ENCODE measurements around the gene SLC4A2. TPM values are rescaled to one million over a fixed set of nuclear protein-coding genes. Genes with fewer than 3 reads are reported as not detected.

SLC4A2 gene
- total and polyA plus RNA-seq, 8 donors, result 81.7 to 205 (median 104) TPM

GRCh38 chr7:151070574-151070960 is 11.2 kb downstream of the SLC4A2 start:
- intact Hi-C loops (cut with DNase I), result no loop called here

GRCh38 chr7:151071032-151071866 is 11.9 kb downstream of the SLC4A2 start:
- ATAC-seq (no peak), DNase-seq (peak in 1 of 4 donors; percentile 78)
- Histone ChIP-seq H3K27me3 (no peaks in the 10 kb centered on the region), H3K9me3 (no peaks in the 10 kb centered on the region), H3K36me3 (peaks cover 10 to 100% of the 10 kb centered on the region in 2 donors), H3K4me1 (no peaks in the 10 kb centered on the region), H3K4me3 (no peak overlapping the region), H3K27ac (no peak overlapping the region)
- no peak for TF ChIP-seq CTCF (IDR thresholded peaks at IDR 0.05)
- intact Hi-C loops (cut with DNase I), result no loop called here

More at GRCh38 chr7:151070574-151070960, 11.2 kb downstream of the SLC4A2 start:
- no peak overlapping the region for H3K27ac ChIP-seq
- no peak overlapping the region for H3K4me3 ChIP-seq
- H3K36me3 ChIP-seq, result peaks cover 10 to 100% of the 10 kb centered on the region in 2 donors
- DNase-seq (no peak), ATAC-seq (no peak)
- no peaks in the 10 kb centered on the region for H3K27me3 ChIP-seq
- no peaks in the 10 kb centered on the region for H3K9me3 ChIP-seq
- no peak for TF ChIP-seq CTCF (IDR thresholded peaks at IDR 0.05)
- H3K4me1 ChIP-seq, result no peaks in the 10 kb centered on the region

- ATAC-seq, result no peak
These were observed 14.6 kb downstream of the SLC4A2 start for GRCh38 chr7:151073990-151074389.

GRCh38 chr7:151074817-151075661 is 15.7 kb downstream of the SLC4A2 start:
- H3K9me3 ChIP-seq, result no peaks in the 10 kb centered on the region
- no peaks in the 10 kb centered on the region for H3K27me3 ChIP-seq
- ATAC-seq, result no peak
- H3K4me1 ChIP-seq, result peaks cover 16 to 25% of the 10 kb centered on the region in 2 donors
- TF ChIP-seq CTCF (IDR thresholded peaks at IDR 0.05), result no peak
- H3K36me3 ChIP-seq, result peaks cover 5 to 74% of the 10 kb centered on the region in 2 donors
- intact Hi-C loops (cut with DNase I), result no loop called here
- no peak overlapping the region for H3K4me3 ChIP-seq
- H3K27ac ChIP-seq, result no peak overlapping the region
- DNase-seq, result no peak

More at GRCh38 chr7:151073990-151074389, 14.6 kb downstream of the SLC4A2 start:
- H3K27me3 ChIP-seq, result no peaks in the 10 kb centered on the region
- H3K4me1 ChIP-seq, result peaks cover 8 to 15% of the 10 kb centered on the region in 2 donors
- no peak overlapping the region for H3K27ac ChIP-seq
- no peak for DNase-seq
- H3K4me3 ChIP-seq, result no peak overlapping the region
- H3K9me3 ChIP-seq, result no peaks in the 10 kb centered on the region
- H3K36me3 ChIP-seq, result peaks cover 5 to 84% of the 10 kb centered on the region in 2 donors
- intact Hi-C loops (cut with DNase I), result no loop called here
- no peak for TF ChIP-seq CTCF (IDR thresholded peaks at IDR 0.05)

GRCh38 chr7:151075662-151075971 is 16.2 kb downstream of the SLC4A2 start:
- no peak overlapping the region for H3K27ac ChIP-seq
- intact Hi-C loops (cut with DNase I), result no loop called here
- DNase-seq (no peak), ATAC-seq (no peak)
- H3K4me3 ChIP-seq, result no peak overlapping the region
- peaks cover 16 to 27% of the 10 kb centered on the region in 2 donors for H3K4me1 ChIP-seq
- H3K9me3 ChIP-seq, result no peaks in the 10 kb centered on the region
- H3K27me3 ChIP-seq, result no peaks in the 10 kb centered on the region
- H3K36me3 ChIP-seq, result peaks cover 5 to 68% of the 10 kb centered on the region in 2 donors
- TF ChIP-seq CTCF (IDR thresholded peaks at IDR 0.05), result no peak
